Measurements from ENCODE around the gene TSHZ2.

DNA sequence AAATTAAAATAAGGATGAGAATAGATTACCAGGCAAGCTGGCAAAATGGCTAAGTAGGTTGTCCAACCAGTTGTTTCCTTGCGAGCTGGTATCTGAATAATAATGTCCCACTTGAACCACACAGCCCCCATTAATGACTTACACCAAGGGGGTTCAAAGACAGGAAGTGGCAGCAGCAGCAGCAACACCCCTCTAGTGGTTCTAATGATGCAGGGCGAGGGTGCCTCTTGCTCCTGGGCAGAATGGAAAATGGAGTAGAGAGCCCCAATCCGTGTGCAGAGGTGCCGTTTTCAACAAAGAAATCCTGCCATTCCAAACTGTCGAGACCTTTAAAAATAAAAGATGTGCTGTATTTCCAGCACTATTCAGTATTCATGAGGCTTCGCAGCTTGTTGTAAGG, 218.1 kb downstream of the TSHZ2 start:
- TF ChIP-seq, protein P1, sequence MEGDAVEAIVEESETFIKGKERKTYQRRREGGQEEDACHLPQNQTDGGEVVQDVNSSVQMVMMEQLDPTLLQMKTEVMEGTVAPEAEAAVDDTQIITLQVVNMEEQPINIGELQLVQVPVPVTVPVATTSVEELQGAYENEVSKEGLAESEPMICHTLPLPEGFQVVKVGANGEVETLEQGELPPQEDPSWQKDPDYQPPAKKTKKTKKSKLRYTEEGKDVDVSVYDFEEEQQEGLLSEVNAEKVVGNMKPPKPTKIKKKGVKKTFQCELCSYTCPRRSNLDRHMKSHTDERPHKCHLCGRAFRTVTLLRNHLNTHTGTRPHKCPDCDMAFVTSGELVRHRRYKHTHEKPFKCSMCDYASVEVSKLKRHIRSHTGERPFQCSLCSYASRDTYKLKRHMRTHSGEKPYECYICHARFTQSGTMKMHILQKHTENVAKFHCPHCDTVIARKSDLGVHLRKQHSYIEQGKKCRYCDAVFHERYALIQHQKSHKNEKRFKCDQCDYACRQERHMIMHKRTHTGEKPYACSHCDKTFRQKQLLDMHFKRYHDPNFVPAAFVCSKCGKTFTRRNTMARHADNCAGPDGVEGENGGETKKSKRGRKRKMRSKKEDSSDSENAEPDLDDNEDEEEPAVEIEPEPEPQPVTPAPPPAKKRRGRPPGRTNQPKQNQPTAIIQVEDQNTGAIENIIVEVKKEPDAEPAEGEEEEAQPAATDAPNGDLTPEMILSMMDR (IDR thresholded peaks at IDR 0.05): no peak
- no peak for TF ChIP-seq POLR2A (IDR thresholded peaks at IDR 0.05)
